H1 (cell line): Measurements from ENCODE around the gene STARD9. TPM values are rescaled to one million over a fixed set of nuclear protein-coding genes. Genes with fewer than 3 reads are reported as not detected.

Source experiments
- CTCF ChIA-PET: fragments of 300-600 bp; sonication (Branson Sonifier 250); formaldehyde crosslinking; loops from one replicate; lab custom pipeline; 2021; ENCODE audit not compliant: partially characterized antibody; lab: Charles Lee
- POLR2A ChIA-PET: fragments of 300-600 bp; sonication (Branson Sonifier 250); formaldehyde crosslinking; loops from one replicate; lab custom pipeline; 2021; ENCODE audit warnings: inconsistent platforms; ENCODE audit not compliant: partially characterized antibody; lab: Charles Lee
- DNase-seq, 2 experiments: peaks; one replicate each; pipeline versions ENCODE4 v3.0.0 to v3.0.0-alpha.2; 2010 to 2022; ENCODE audit warnings: low spot score in 2 of 2, low read depth in 1 of 2, mixed read lengths in 1 of 2
- FAIRE-seq: peaks from 2 replicates; lab custom pipeline; 2011; peaks lifted over from hg19 to GRCh38; lab: Jason Lieb, UNC
- H2AFZ ChIP-seq: 2 replicates; pipeline ENCODE4 v1.8.1; 2012; ENCODE audit warnings: low read length, inconsistent platforms
- H2AK5ac ChIP-seq: 2 replicates; pipeline ENCODE4 v1.6.1; 2013; ENCODE audit warnings: low read depth, low read length
- H2BK120ac ChIP-seq: replicated peaks from 2 replicates; pipeline ENCODE3; 2013; ENCODE audit warnings: low read depth, low read length, inconsistent platforms
- H2BK12ac ChIP-seq: 2 replicates; pipeline ENCODE4 v1.6.1; 2013; ENCODE audit warnings: low read depth, low read length
- H2BK15ac ChIP-seq: 2 replicates; pipeline ENCODE4 v1.6.1; 2013; ENCODE audit warnings: low read length
- H2BK20ac ChIP-seq: 2 replicates; pipeline ENCODE4 v1.6.1; 2013; ENCODE audit warnings: low read length
- H2BK5ac ChIP-seq: 2 replicates; pipeline ENCODE4 v1.6.1; 2013; ENCODE audit warnings: low read depth, low read length
- H3K14ac ChIP-seq: 2 replicates; pipeline ENCODE4 v1.6.1; 2013; ENCODE audit warnings: inconsistent platforms; ENCODE audit not compliant: insufficient read length
- H3K18ac ChIP-seq: 2 replicates; pipeline ENCODE4 v1.6.1; 2013; ENCODE audit warnings: low read length; ENCODE audit errors: extremely low read depth
- H3K23ac ChIP-seq: 2 replicates; pipeline ENCODE4 v1.6.1; 2013; ENCODE audit warnings: inconsistent platforms; ENCODE audit not compliant: insufficient read length
- H3K23me2 ChIP-seq: 2 replicates; pipeline ENCODE4 v1.6.1; 2013; ENCODE audit warnings: low read depth, low read length
- H3K27ac ChIP-seq: 2 replicates; pipeline ENCODE4 v1.6.1; 2011; ENCODE audit warnings: low read depth, low read length, inconsistent platforms
- H3K27me3 ChIP-seq, 4 experiments: replicated peaks in 1 of 4; 1 replicate in 1 of 4; 2 replicates in 3 of 4; pipeline versions ENCODE4 v1.6.1 to v1.8.1; 2011 to 2013; ENCODE audit warnings: low read length in 3 of 4, mild to moderate bottlenecking in 3 of 4, inconsistent platforms in 2 of 4, mixed read lengths in 2 of 4, moderate library complexity in 1 of 4; ENCODE audit not compliant: control insufficient read depth in 3 of 4, insufficient read depth in 3 of 4; ENCODE audit errors: extremely low read depth in 1 of 4
- H3K36me3 ChIP-seq, 4 experiments: 2 replicates each; pipeline versions ENCODE4 v1.6.1 to v1.8.1; 2011 to 2013; ENCODE audit warnings: mild to moderate bottlenecking in 4 of 4, low read length in 3 of 4, moderate library complexity in 2 of 4, control low read depth in 1 of 4, inconsistent platforms in 1 of 4; ENCODE audit not compliant: insufficient read depth in 4 of 4, control insufficient read depth in 2 of 4
- H3K4ac ChIP-seq: replicated peaks from 2 replicates; pipeline ENCODE3; 2013; ENCODE audit warnings: low read length, low read depth, mixed read lengths, inconsistent platforms; ENCODE audit not compliant: insufficient read length
- H3K4me1 ChIP-seq, 4 experiments: replicated peaks in 1 of 4; 1 replicate in 1 of 4; 2 replicates in 3 of 4; pipeline versions ENCODE4 v1.6.1 to v1.8.1; 2011 to 2013; ENCODE audit warnings: low read length in 3 of 4, inconsistent platforms in 2 of 4, mixed read lengths in 1 of 4; ENCODE audit not compliant: insufficient read depth in 4 of 4, control insufficient read depth in 3 of 4
- H3K4me2 ChIP-seq, 2 experiments: 2 replicates each; pipeline versions ENCODE4 v1.6.1 to v1.8.1; 2011 to 2013; ENCODE audit warnings: low read depth in 2 of 2, low read length in 2 of 2, control low read depth in 1 of 2, inconsistent platforms in 1 of 2, mild to moderate bottlenecking in 1 of 2; ENCODE audit not compliant: insufficient read depth in 1 of 2
- H3K4me3 ChIP-seq, 4 experiments: fragments of 200-600, 300-600 bp in 1 of 4; sonication (generic), shearing (Covaris generic), sonication (Bioruptor Twin) in 1 of 4; 2 replicates each; pipeline versions ENCODE4 v1.5.1 to v1.8.1; 2011 to 2016; ENCODE audit warnings: low read length in 4 of 4, low read depth in 3 of 4, control low read depth in 2 of 4, inconsistent platforms in 2 of 4, mild to moderate bottlenecking in 2 of 4, mixed read lengths in 1 of 4, moderate library complexity in 1 of 4; ENCODE audit not compliant: insufficient read depth in 2 of 4; ENCODE audit errors: extremely low read depth in 1 of 4
- H3K56ac ChIP-seq: replicated peaks from 2 replicates; pipeline ENCODE3; 2013; ENCODE audit warnings: low read depth, mild to moderate bottlenecking, mixed read lengths, low read length, inconsistent platforms; ENCODE audit not compliant: insufficient read length
- H3K79me1 ChIP-seq: 2 replicates; pipeline ENCODE4 v1.6.1; 2013; ENCODE audit warnings: low read depth, low read length, control low read depth
- H3K79me2 ChIP-seq, 2 experiments: 2 replicates each; pipeline versions ENCODE4 v1.6.1 to v1.8.1; 2012 to 2013; ENCODE audit warnings: low read length in 2 of 2, mild to moderate bottlenecking in 2 of 2, inconsistent platforms in 1 of 2; ENCODE audit not compliant: insufficient read depth in 2 of 2, control insufficient read depth in 1 of 2
- H3K9ac ChIP-seq, 4 experiments: replicated peaks in 1 of 4; 1 replicate in 1 of 4; 2 replicates in 3 of 4; pipeline versions ENCODE4 v1.6.1 to v1.8.1; 2011 to 2013; ENCODE audit warnings: low read depth in 3 of 4, low read length in 3 of 4, control low read depth in 2 of 4, mild to moderate bottlenecking in 2 of 4, moderate library complexity in 2 of 4, inconsistent platforms in 1 of 4; ENCODE audit errors: extremely low read depth in 1 of 4
- H3K9me3 ChIP-seq, 2 experiments: 2 replicates each; pipeline versions ENCODE4 v1.6.1 to v1.8.1; 2012 to 2013; ENCODE audit warnings: mild to moderate bottlenecking in 2 of 2, moderate library complexity in 2 of 2, control low read depth in 1 of 2, inconsistent platforms in 1 of 2, low read depth in 1 of 2, low read length in 1 of 2, mixed read lengths in 1 of 2; ENCODE audit not compliant: insufficient read depth in 2 of 2
- H4K20me1 ChIP-seq, 2 experiments: replicated peaks in 1 of 2; 2 replicates each; pipeline versions ENCODE3 to v1.8.1; 2011 to 2013; ENCODE audit warnings: inconsistent platforms in 2 of 2, low read length in 2 of 2, mild to moderate bottlenecking in 1 of 2; ENCODE audit not compliant: insufficient read depth in 2 of 2, control insufficient read depth in 1 of 2
- H4K5ac ChIP-seq: 2 replicates; pipeline ENCODE4 v1.6.1; 2013; ENCODE audit warnings: low read length, low read depth, mixed read lengths, inconsistent platforms; ENCODE audit not compliant: insufficient read length
- H4K8ac ChIP-seq: 2 replicates; pipeline ENCODE4 v1.8.0; 2013; ENCODE audit warnings: mild to moderate bottlenecking, moderate library complexity, low read length, inconsistent platforms; ENCODE audit not compliant: insufficient read depth; ENCODE audit errors: extremely low read depth
- H4K91ac ChIP-seq: replicated peaks from 2 replicates; pipeline ENCODE3; 2013; ENCODE audit warnings: low read length, mixed read lengths, inconsistent platforms; ENCODE audit not compliant: insufficient read length
- ASH2L ChIP-seq: fragments of 200-600, 300-600 bp; sonication (generic); IDR thresholded peaks from one replicate; pipeline ENCODE4 v1.7.1; 2017; ENCODE audit warnings: low read length
- CBX8 ChIP-seq: fragments of 300-800, 300-1000 bp; sonication (generic); IDR thresholded peaks from 2 replicates; pipeline ENCODE4 v1.7.1; 2016; ENCODE audit warnings: low read depth, low read length, borderline replicate concordance
- CEBPB ChIP-seq: IDR thresholded peaks from 2 replicates; pipeline ENCODE4 v1.6.1; 2012; ENCODE audit warnings: low read depth, low read length
- CHD1 ChIP-seq: IDR thresholded peaks from 2 replicates; pipeline ENCODE4 v1.6.1; 2012; ENCODE audit warnings: low read depth, low read length, improper control_type of control experiment
- E2F6 ChIP-seq: IDR thresholded peaks from 2 replicates; pipeline ENCODE4 v1.6.1; 2012; ENCODE audit warnings: inconsistent platforms
- HDAC2 ChIP-seq, 2 experiments: fragments of 300-600 bp in 1 of 2; sonication (generic) in 1 of 2; IDR thresholded peaks; 2 replicates each; pipeline ENCODE4 v1.6.1; 2011 to 2012; ENCODE audit warnings: low read depth in 2 of 2, low read length in 2 of 2, mild to moderate bottlenecking in 2 of 2, moderate library complexity in 2 of 2, borderline replicate concordance in 1 of 2, inconsistent platforms in 1 of 2
- HDAC6 ChIP-seq: IDR thresholded peaks from one replicate; pipeline ENCODE4 v1.7.1; 2012; ENCODE audit warnings: low read depth, mild to moderate bottlenecking, inconsistent platforms, low read length, moderate library complexity
- KDM4A ChIP-seq: IDR thresholded peaks from one replicate; pipeline ENCODE4 v1.7.1; 2012; ENCODE audit warnings: low read depth, mild to moderate bottlenecking, moderate library complexity, low read length, inconsistent platforms; ENCODE audit not compliant: severe bottlenecking
- MAX ChIP-seq: IDR thresholded peaks from 2 replicates; pipeline ENCODE4 v1.6.1; 2012; ENCODE audit warnings: inconsistent platforms
- POLR2A ChIP-seq, 2 experiments: IDR thresholded peaks; 1 replicate in 1 of 2; 2 replicates in 1 of 2; pipeline ENCODE4 v1.6.1; 2011; ENCODE audit warnings: low read depth in 2 of 2, low read length in 2 of 2, mild to moderate bottlenecking in 2 of 2; ENCODE audit errors: control extremely low read depth in 1 of 2
- SIRT6 ChIP-seq: IDR thresholded peaks from one replicate; pipeline ENCODE4 v1.7.1; 2012; ENCODE audit warnings: low read length, inconsistent platforms
- WGBS, 2 experiments: shearing (Covaris generic) in 1 of 2; methylation state at CpG; one replicate each; pipeline versions ENCODE4 v1.1.6 to v1.1.7; 2013 to 2015; ENCODE audit warnings: low lambda C conversion rate in 2 of 2, mixed read lengths in 2 of 2, inconsistent platforms in 1 of 2, low coverage in 1 of 2, missing lambda C conversion rate in 1 of 2; ENCODE audit not compliant: insufficient replicate concordance in 2 of 2, insufficient coverage in 1 of 2, insufficient read length in 1 of 2; ENCODE audit errors: extremely low coverage in 1 of 2, missing lambda C conversion rate in 1 of 2; 5-methylcytosine and 5-hydroxymethylcytosine counted together
- polyA plus RNA-seq, 7 experiments: library from polyadenylated mRNA; depleted of rRNA in 3 of 7; stranded (reverse) in 5 of 7; unstranded in 2 of 7; fragments of >200 nt in 5 of 7; fragments of 200-250 nt in 2 of 7; gene quantifications; 1 replicate in 5 of 7; 2 replicates in 1 of 7; 4 replicates in 1 of 7; pipeline versions ENCODE4 v1.2.1 to v1.2.3, GENCODE V29; 2011 to 2013; ENCODE audit warnings: missing spikeins in 2 of 7, mixed read lengths in 2 of 7
- total RNA-seq: library from RNA; stranded (reverse); fragmentation: NEBNext Ultra II Directional; extraction: Animal tissue kit (Norgen Biotek cat#: 25700); gene quantifications from 2 replicates; pipeline ENCODE4 v1.2.1, GENCODE V29; 2021

Gene STARD9
- total and polyA plus RNA-seq, 2 of the 8 experiments (the other 6 are each of a cell fraction or from before 2014, with no cell fraction given), result 2.8 to 7.0 TPM

- peaks cover 10 to 19% (median 15%) of the 10 kb centered on the region in 4 experiments; a peak in 6 of 7 replicates for H3K4me1 ChIP-seq
- no peak overlapping the region for H3K4ac ChIP-seq
- H3K56ac ChIP-seq, result no peak overlapping the region
- peaks cover 2% of the 10 kb centered on the region; the same call in 1 of the 2 replicates for H3K23me2 ChIP-seq
- ChIA-PET POLR2A (interaction anchor here (0.7 to 3.4 kb wide), 3 partner anchors 10 to 68 kb away, joined by 3 to 13 read pairs (median 3); no protein-coding TSS in a partner anchor), CTCF (interaction anchor here (4.1 kb wide), 1 partner anchor 11 kb away, joined by 28 read pairs; no protein-coding TSS in a partner anchor)
- H3K4me2 ChIP-seq, result peak overlapping the region; percentile 78 to 91
- no peak overlapping the region for H2BK20ac ChIP-seq
- no peak overlapping the region for H3K23ac ChIP-seq
- peak overlapping the region; percentile 93; the same call in 1 of the 2 replicates for H3K18ac ChIP-seq
- H3K27me3 ChIP-seq, result peaks cover 1 to 6% (median 5%) of the 10 kb centered on the region in 4 experiments
- H3K14ac ChIP-seq, result no peak overlapping the region
- H2AFZ ChIP-seq, result peak overlapping the region; percentile 59; the same call in 1 of the 2 replicates
- H2AK5ac ChIP-seq, result no peak overlapping the region; the same call in 1 of the 2 replicates
- H3K4me3 ChIP-seq, result peak overlapping the region; percentile 54 to 63 (median 55)
- no peak overlapping the region for H2BK120ac ChIP-seq
- no peak for FAIRE-seq
- no peaks in the 10 kb centered on the region; a peak in 1 of 8 replicates for H3K36me3 ChIP-seq
- H4K91ac ChIP-seq, result no peak overlapping the region
- H3K79me2 ChIP-seq, result no peaks in the 10 kb centered on the region; a peak in 1 of 4 replicates
- no peak overlapping the region; the same call in 1 of the 2 replicates for H3K27ac ChIP-seq
- peak overlapping the region in 3 of 4 experiments; percentile 56 to 79 (median 67); a peak in 6 of 7 replicates for H3K9ac ChIP-seq
- no peak overlapping the region for H2BK15ac ChIP-seq
- WGBS, 2 experiments, result 5% methylated on average over 37 of the region's 37 CpGs; no CpG with 5 or more reads in 1 of the 2 experiments
- H2BK5ac ChIP-seq, result no peak overlapping the region; the same call in 1 of the 2 replicates
- DNase-seq, result peak; percentile 57 to 84
- H3K79me1 ChIP-seq, result 0 out of 2 replicates have a peak, but pooled peaks cover 4% of the 10 kb centered on the region
- H3K9me3 ChIP-seq, result no peaks in the 10 kb centered on the region
- H4K5ac ChIP-seq, result no peak overlapping the region
- no peaks in the 10 kb centered on the region for H4K20me1 ChIP-seq
- peak overlapping the region; percentile 71; the same call in 1 of the 2 replicates for H2BK12ac ChIP-seq
- peak overlapping the region; percentile 97; the same call in 1 of the 2 replicates for H4K8ac ChIP-seq
- peak; percentile 48 for TF ChIP-seq KDM4A
- peak; percentile 66 for TF ChIP-seq E2F6
- TF ChIP-seq POLR2A (IDR thresholded peaks at IDR 0.05; ENCODE audit: control extremely low read depth in 1 of 2, low read depth in 2 of 2, low read length in 2 of 2), result peak in 1 of 2 experiments; percentile 76; a peak in 2 of 3 replicates
- no peak for TF ChIP-seq HDAC6
- no peak for TF ChIP-seq SIRT6
- no peak for TF ChIP-seq CHD1
- no peak for TF ChIP-seq CBX8
- no peak for TF ChIP-seq CEBPB
- no peak for TF ChIP-seq HDAC2 (IDR thresholded peaks at IDR 0.05; ENCODE audit: borderline replicate concordance in 1 of 2, low read depth in 2 of 2, low read length in 2 of 2)
- peak; percentile 83 for TF ChIP-seq ASH2L
- peak; percentile 67 for TF ChIP-seq MAX
Observed at GRCh38 chr15:42581272-42581730, 5.9 kb downstream of the STARD9 start.
